Skeletal muscle tissue (tissue), 4 donors: ENCODE data around the gene KCNQ5. TPM values are rescaled to one million over a fixed set of nuclear protein-coding genes. Genes with fewer than 3 reads are reported as not detected.

ENCODE experiments used
- H3K27ac ChIP-seq: one replicate; pipeline ENCODE4 v1.7.0; 2013; ENCODE audit warnings: mild to moderate bottlenecking, low read depth, low read length, inconsistent platforms
- H3K27me3 ChIP-seq, 3 donors: one replicate each; pipeline ENCODE4 v1.7.0; 2013; ENCODE audit warnings: low read length in 3 of 3; ENCODE audit not compliant: control insufficient read depth in 3 of 3, insufficient read depth in 3 of 3
- H3K36me3 ChIP-seq, 3 donors: one replicate each; pipeline ENCODE4 v1.7.0; 2013; ENCODE audit warnings: low read length in 3 of 3; ENCODE audit not compliant: control insufficient read depth in 3 of 3, insufficient read depth in 3 of 3
- H3K4me1 ChIP-seq, 3 donors: one replicate each; pipeline ENCODE4 v1.7.0; 2013; ENCODE audit warnings: low read length in 3 of 3, mild to moderate bottlenecking in 3 of 3; ENCODE audit not compliant: control insufficient read depth in 3 of 3, insufficient read depth in 3 of 3
- H3K4me3 ChIP-seq, 3 donors: one replicate each; pipeline ENCODE4 v1.7.0; 2013; ENCODE audit warnings: low read length in 3 of 3
- H3K9ac ChIP-seq, 3 donors: one replicate each; pipeline ENCODE4 v1.7.0; 2013; ENCODE audit warnings: low read length in 3 of 3, mild to moderate bottlenecking in 3 of 3, moderate library complexity in 2 of 3, low read depth in 1 of 3
- H3K9me3 ChIP-seq, 3 donors: one replicate each; pipeline ENCODE4 v1.7.0; 2013; ENCODE audit warnings: low read length in 3 of 3; ENCODE audit not compliant: control insufficient read depth in 3 of 3
- total RNA-seq: library from RNA; depleted of rRNA; stranded (reverse); fragments of >200 nt; gene quantifications from one replicate; pipeline ENCODE4 v1.2.3, GENCODE V29; 2014
- donor health status: Osteomylitis.

The KCNQ5 gene
- total RNA-seq, 1 donor from 2014 or later: 0.52 TPM

DNA sequence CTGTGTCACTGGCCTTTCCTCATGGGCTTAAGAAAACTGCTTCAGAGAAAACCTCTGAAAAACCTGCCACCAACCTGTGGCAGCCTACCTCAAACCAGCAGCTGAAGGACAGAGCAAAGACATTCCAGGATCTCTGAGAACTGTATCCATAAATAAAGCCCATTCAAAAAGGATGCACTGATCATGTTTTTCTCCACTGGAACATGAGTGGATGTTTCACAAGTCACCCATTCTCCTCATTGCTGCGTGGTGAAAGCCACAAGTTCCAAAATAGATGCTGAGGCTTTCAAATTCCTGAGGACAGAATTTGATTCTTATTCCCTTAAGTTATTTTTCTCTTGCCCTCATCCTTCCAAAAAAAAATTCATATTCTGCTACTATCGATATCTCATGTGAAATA is 322.8 kb downstream of the KCNQ5 start:
- H3K27me3 ChIP-seq: no peaks in the 10 kb centered on the region
- peak overlapping the region; percentile 71 for H3K27ac ChIP-seq
- H3K9me3 ChIP-seq: no peaks in the 10 kb centered on the region
- H3K4me3 ChIP-seq: no peak overlapping the region
- H3K9ac ChIP-seq: peak overlapping the region in 2 of 3 donors; percentile 10 to 16
- no peaks in the 10 kb centered on the region for H3K36me3 ChIP-seq
- H3K4me1 ChIP-seq: peaks cover 4 to 12% (median 5%) of the 10 kb centered on the region in 3 donors

- Histone ChIP-seq H3K4me1 (peaks cover 8 to 18% (median 12%) of the 10 kb centered on the region in 3 donors), H3K9ac (no peak overlapping the region), H3K27ac (peak overlapping the region; percentile 65), H3K4me3 (no peak overlapping the region), H3K36me3 (no peaks in the 10 kb centered on the region), H3K27me3 (no peaks in the 10 kb centered on the region), H3K9me3 (no peaks in the 10 kb centered on the region)
Measured at GRCh38 chr6:72946774-72947173, 324.9 kb downstream of the KCNQ5 start.

DNA sequence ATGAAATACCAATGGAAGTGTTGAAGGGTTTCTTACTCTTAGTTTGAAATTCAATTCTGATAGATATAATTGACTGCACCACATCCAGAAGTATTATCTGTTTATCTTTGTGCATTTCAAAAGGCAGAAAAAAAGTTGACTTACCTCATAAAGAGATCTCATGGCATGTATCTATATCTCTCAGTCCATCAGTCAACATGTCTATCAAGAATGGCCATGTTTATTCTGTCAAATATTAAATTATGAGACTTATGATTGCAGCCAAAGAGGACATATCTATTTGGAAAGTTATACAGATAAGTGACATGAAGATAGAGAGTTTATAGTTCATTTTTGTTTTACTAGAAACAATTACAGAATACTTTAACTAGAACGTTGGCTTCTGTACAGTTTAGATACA is 325.7 kb downstream of the KCNQ5 start:
- Histone ChIP-seq H3K27me3 (no peaks in the 10 kb centered on the region), H3K9ac (no peak overlapping the region), H3K36me3 (no peaks in the 10 kb centered on the region), H3K4me1 (peaks cover 8 to 18% (median 12%) of the 10 kb centered on the region in 3 donors), H3K9me3 (no peaks in the 10 kb centered on the region), H3K27ac (peak overlapping the region; percentile 65), H3K4me3 (no peak overlapping the region)

DNA sequence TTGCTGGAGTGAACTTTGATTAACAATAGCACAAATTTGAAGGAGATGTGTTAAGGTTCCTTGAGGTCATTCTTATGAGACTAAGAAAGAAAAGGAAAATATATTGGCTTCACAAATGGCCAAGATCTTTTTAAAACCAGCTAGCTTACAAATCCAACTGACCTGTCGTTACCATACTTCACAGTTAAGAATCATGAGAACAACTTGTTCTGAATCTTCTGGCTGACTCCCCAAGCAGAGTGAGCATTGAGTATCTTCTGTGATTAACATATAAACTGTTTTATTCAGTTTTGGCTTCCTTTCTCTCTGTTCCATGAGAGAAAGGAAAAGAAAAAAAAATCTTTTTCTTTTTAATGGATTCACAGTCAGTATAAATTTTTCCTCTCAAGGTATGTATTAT is 326.3 kb downstream of the KCNQ5 start:
- Histone ChIP-seq H3K27ac (peak overlapping the region; percentile 65), H3K27me3 (no peaks in the 10 kb centered on the region), H3K36me3 (no peaks in the 10 kb centered on the region), H3K4me3 (no peak overlapping the region), H3K9me3 (no peaks in the 10 kb centered on the region), H3K4me1 (peaks cover 12 to 22% (median 15%) of the 10 kb centered on the region in 3 donors), H3K9ac (no peak overlapping the region)

GRCh38 chr6:72950114-72950860 is 328.4 kb downstream of the KCNQ5 start:
- Histone ChIP-seq H3K36me3 (no peaks in the 10 kb centered on the region), H3K4me3 (peak overlapping the region; percentile 17 to 49 (median 30)), H3K9me3 (no peaks in the 10 kb centered on the region), H3K27ac (peak overlapping the region; percentile 82), H3K27me3 (no peaks in the 10 kb centered on the region), H3K4me1 (peaks cover 18 to 28% (median 23%) of the 10 kb centered on the region in 3 donors), H3K9ac (peak overlapping the region; percentile 17 to 52 (median 42))

DNA sequence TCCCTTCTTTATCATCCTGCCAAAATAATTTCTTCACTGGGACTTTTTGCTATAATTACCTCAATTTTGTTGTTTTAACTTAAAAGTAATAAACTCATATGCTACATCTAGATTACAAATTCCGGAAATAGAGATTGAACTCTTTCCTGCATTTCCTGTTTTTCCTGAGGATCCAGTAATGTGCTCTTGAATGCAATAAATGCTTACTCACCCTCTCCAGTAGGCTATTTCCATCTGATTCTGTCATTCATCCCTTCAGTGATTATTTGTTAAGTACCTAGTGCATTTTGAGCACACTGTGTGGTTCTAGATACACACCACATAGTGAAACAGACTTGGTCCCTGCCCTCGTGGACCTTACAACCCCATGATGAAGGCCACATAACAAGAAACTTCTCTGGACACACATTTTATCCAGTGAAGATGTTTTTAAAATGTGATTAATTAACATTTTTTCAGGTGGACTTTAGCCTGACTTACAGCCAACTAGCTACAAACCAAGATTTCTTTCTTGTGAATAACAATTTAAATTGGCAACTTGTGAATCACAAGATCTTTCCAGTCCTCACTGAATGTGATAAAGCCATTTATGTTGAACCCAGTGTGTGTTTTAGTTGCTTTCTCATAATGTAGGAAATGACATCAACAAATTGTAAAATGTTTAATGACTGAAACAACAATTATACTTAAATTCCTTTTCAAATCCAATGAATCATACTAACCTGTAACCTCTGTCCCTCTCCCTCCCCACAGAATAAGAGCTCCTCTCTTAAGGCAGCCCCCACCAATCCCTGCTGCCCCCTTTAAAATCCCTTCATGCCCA is 331.2 kb downstream of the KCNQ5 start:
- no peak overlapping the region for H3K4me3 ChIP-seq
- no peaks in the 10 kb centered on the region for H3K9me3 ChIP-seq
- H3K36me3 ChIP-seq: no peaks in the 10 kb centered on the region
- H3K27ac ChIP-seq: peak overlapping the region; percentile 8
- no peaks in the 10 kb centered on the region for H3K27me3 ChIP-seq
- H3K4me1 ChIP-seq: peaks cover 18 to 25% (median 23%) of the 10 kb centered on the region in 3 donors
- H3K9ac ChIP-seq: no peak overlapping the region

- no peaks in the 10 kb centered on the region for H3K9me3 ChIP-seq
- no peak overlapping the region for H3K27ac ChIP-seq
- H3K4me1 ChIP-seq: peaks cover 18 to 23% (median 22%) of the 10 kb centered on the region in 3 donors
- no peaks in the 10 kb centered on the region for H3K27me3 ChIP-seq
- no peaks in the 10 kb centered on the region for H3K36me3 ChIP-seq
- H3K9ac ChIP-seq: no peak overlapping the region
- H3K4me3 ChIP-seq: no peak overlapping the region
Measured at GRCh38 chr6:72953971-72954381, 332.1 kb downstream of the KCNQ5 start.

GRCh38 chr6:72954716-72955115 is 332.9 kb downstream of the KCNQ5 start:
- Histone ChIP-seq H3K27ac (no peak overlapping the region), H3K4me1 (peaks cover 13 to 23% (median 16%) of the 10 kb centered on the region in 3 donors), H3K9ac (no peak overlapping the region), H3K27me3 (no peaks in the 10 kb centered on the region), H3K4me3 (no peak overlapping the region), H3K9me3 (no peaks in the 10 kb centered on the region), H3K36me3 (no peaks in the 10 kb centered on the region)

DNA sequence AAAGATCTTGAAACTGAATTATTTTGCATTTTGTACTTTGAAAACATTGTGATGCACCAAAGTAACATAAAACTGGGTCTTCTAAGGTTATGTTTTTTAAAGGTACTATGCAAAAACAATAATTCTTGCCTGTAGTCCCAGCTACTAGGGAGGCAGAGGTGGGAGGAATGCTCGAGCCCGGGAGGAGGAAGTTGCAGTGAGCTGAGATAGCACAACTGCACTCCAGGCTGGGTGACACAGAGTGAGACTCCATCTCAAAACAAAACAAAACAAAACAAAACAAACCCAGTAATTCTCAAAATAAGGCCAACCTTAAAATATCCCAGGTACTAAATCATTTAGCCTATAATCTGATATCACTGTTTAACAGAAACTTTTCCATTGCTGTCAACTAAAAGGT is 333.8 kb downstream of the KCNQ5 start:
- no peak overlapping the region for H3K4me3 ChIP-seq
- H3K36me3 ChIP-seq: no peaks in the 10 kb centered on the region
- H3K9ac ChIP-seq: no peak overlapping the region
- H3K27ac ChIP-seq: no peak overlapping the region
- no peaks in the 10 kb centered on the region for H3K27me3 ChIP-seq
- H3K9me3 ChIP-seq: no peaks in the 10 kb centered on the region
- peaks cover 8 to 19% (median 10%) of the 10 kb centered on the region in 3 donors for H3K4me1 ChIP-seq

- Histone ChIP-seq H3K27me3 (no peaks in the 10 kb centered on the region), H3K4me3 (no peak overlapping the region), H3K36me3 (no peaks in the 10 kb centered on the region), H3K9ac (no peak overlapping the region), H3K4me1 (peaks cover 6 to 19% (median 10%) of the 10 kb centered on the region in 3 donors), H3K27ac (no peak overlapping the region), H3K9me3 (no peaks in the 10 kb centered on the region)
Measured at GRCh38 chr6:72956272-72956671, 334.4 kb downstream of the KCNQ5 start.
